Mesenchymal stem cell (in vitro differentiated cells and primary cell): ENCODE data around the gene BORCS6.
A peak's percentile ranks its signal among the peaks of the same experiment; 100 is the strongest.

Experiments
- DNase-seq: peaks from one replicate; pipeline ENCODE4 v3.0.0-alpha.2; 2013
- H2AFZ ChIP-seq: one replicate; pipeline ENCODE4 v1.6.1; 2013; ENCODE audit warnings: low read depth, mild to moderate bottlenecking, control low read depth, inconsistent platforms, low read length, moderate library complexity
- H2AK5ac ChIP-seq: 2 replicates; pipeline ENCODE4 v1.6.1; 2013; ENCODE audit warnings: low read length, moderate library complexity, mild to moderate bottlenecking, inconsistent platforms; ENCODE audit not compliant: severe bottlenecking
- H2BK120ac ChIP-seq: one replicate; pipeline ENCODE4 v1.6.1; 2013; ENCODE audit warnings: low read depth, mild to moderate bottlenecking, inconsistent platforms, low read length, moderate library complexity
- H2BK12ac ChIP-seq, 2 experiments: one replicate each; pipeline ENCODE4 v1.6.1; 2013; ENCODE audit warnings: inconsistent platforms in 2 of 2, low read length in 2 of 2, mild to moderate bottlenecking in 2 of 2, moderate library complexity in 2 of 2, control low read depth in 1 of 2
- H2BK15ac ChIP-seq: one replicate; pipeline ENCODE4 v1.6.1; 2013; ENCODE audit warnings: mild to moderate bottlenecking, low read depth, inconsistent platforms; ENCODE audit not compliant: poor library complexity, severe bottlenecking
- H2BK5ac ChIP-seq: 2 replicates; pipeline ENCODE4 v1.6.1; 2013; ENCODE audit warnings: low read depth, mild to moderate bottlenecking, low read length, control low read depth, inconsistent platforms; ENCODE audit not compliant: poor library complexity, severe bottlenecking
- H3K14ac ChIP-seq, 2 experiments: one replicate each; pipeline ENCODE4 v1.6.1; 2013; ENCODE audit warnings: inconsistent platforms in 2 of 2, low read length in 2 of 2, control low read depth in 1 of 2, mild to moderate bottlenecking in 1 of 2, moderate library complexity in 1 of 2
- H3K18ac ChIP-seq, 2 experiments: one replicate each; pipeline ENCODE4 v1.6.1; 2013; ENCODE audit warnings: inconsistent platforms in 2 of 2, low read length in 2 of 2, control low read depth in 1 of 2, low read depth in 1 of 2, mild to moderate bottlenecking in 1 of 2
- H3K23ac ChIP-seq, 2 experiments: one replicate each; pipeline ENCODE4 v1.6.1; 2013; ENCODE audit warnings: inconsistent platforms in 2 of 2, low read length in 2 of 2, mild to moderate bottlenecking in 2 of 2, moderate library complexity in 2 of 2, control low read depth in 1 of 2
- H3K27ac ChIP-seq: 2 replicates; pipeline ENCODE4 v1.5.1; 2013; ENCODE audit warnings: mild to moderate bottlenecking, moderate library complexity, low read length, control low read depth, inconsistent platforms; ENCODE audit not compliant: poor library complexity, severe bottlenecking
- H3K27me3 ChIP-seq, 2 experiments: 2 replicates each; pipeline versions ENCODE4 v1.6.1 to v1.7.0; 2013; ENCODE audit warnings: low read length in 2 of 2, mild to moderate bottlenecking in 2 of 2, moderate library complexity in 2 of 2, control low read depth in 1 of 2, inconsistent platforms in 1 of 2; ENCODE audit not compliant: control insufficient read depth in 1 of 2, insufficient read depth in 1 of 2
- H3K36me3 ChIP-seq, 2 experiments: 2 replicates each; pipeline versions ENCODE4 v1.6.1 to v1.7.0; 2013; ENCODE audit warnings: low read length in 2 of 2, control low read depth in 1 of 2, inconsistent platforms in 1 of 2, low read depth in 1 of 2, mild to moderate bottlenecking in 1 of 2; ENCODE audit not compliant: insufficient read depth in 2 of 2, control insufficient read depth in 1 of 2
- H3K4ac ChIP-seq, 2 experiments: one replicate each; pipeline ENCODE4 v1.6.1; 2013; ENCODE audit warnings: inconsistent platforms in 2 of 2, low read length in 2 of 2, mild to moderate bottlenecking in 2 of 2, moderate library complexity in 2 of 2, control low read depth in 1 of 2, low read depth in 1 of 2
- H3K4me1 ChIP-seq: 2 replicates; pipeline ENCODE4 v1.6.1; 2013; ENCODE audit warnings: low read depth, low read length, control low read depth; ENCODE audit not compliant: control insufficient read depth, insufficient read depth
- H3K4me2 ChIP-seq: 2 replicates; pipeline ENCODE4 v1.6.1; 2013; ENCODE audit warnings: low read length, mild to moderate bottlenecking, inconsistent platforms; ENCODE audit not compliant: poor library complexity, severe bottlenecking
- H3K4me3 ChIP-seq, 2 experiments: 2 replicates each; pipeline versions ENCODE4 v1.5.1 to v1.7.0; 2013; ENCODE audit warnings: low read length in 2 of 2, mild to moderate bottlenecking in 2 of 2, control low read depth in 1 of 2, low read depth in 1 of 2; ENCODE audit not compliant: insufficient read depth in 1 of 2
- H3K79me1 ChIP-seq: replicated peaks from 2 replicates; pipeline ENCODE4 v1.6.1; 2013; ENCODE audit warnings: mild to moderate bottlenecking, control low read depth, low read length, inconsistent platforms; ENCODE audit not compliant: poor library complexity, severe bottlenecking
- H3K9ac ChIP-seq: 2 replicates; pipeline ENCODE4 v1.7.0; 2013; ENCODE audit warnings: mild to moderate bottlenecking, low read length, moderate library complexity
- H3K9me3 ChIP-seq: 2 replicates; pipeline ENCODE4 v1.7.0; 2013; ENCODE audit warnings: mild to moderate bottlenecking, low read length; ENCODE audit not compliant: control insufficient read depth
- H4K8ac ChIP-seq: one replicate; pipeline ENCODE4 v1.6.1; 2013; ENCODE audit warnings: inconsistent platforms, mild to moderate bottlenecking, low read length, moderate library complexity
- H4K91ac ChIP-seq: one replicate; pipeline ENCODE4 v1.6.1; 2013; ENCODE audit warnings: mild to moderate bottlenecking, low read length, inconsistent platforms
- WGBS: methylation state at CpG from one replicate; pipeline ENCODE4 v1.1.7; 2013; ENCODE audit warnings: mixed read lengths; 5-methylcytosine and 5-hydroxymethylcytosine counted together

BORCS6 gene

GRCh38 chr17:8160741-8161221 is 29.2 kb downstream of the BORCS6 start:
- 88% methylated on average over 4 of the region's 5 CpGs for WGBS
- no peak overlapping the region for H4K91ac ChIP-seq
- no peak overlapping the region for H2BK120ac ChIP-seq
- no peak overlapping the region for H2AK5ac ChIP-seq
- H3K4me2 ChIP-seq: no peak overlapping the region
- no peak overlapping the region for H2BK12ac ChIP-seq
- peak; percentile 7 for DNase-seq
- H3K79me1 ChIP-seq: peaks cover 18% of the 10 kb centered on the region
- H3K18ac ChIP-seq: no peak overlapping the region
- H3K9ac ChIP-seq: peak overlapping the region; percentile 99
- H3K27ac ChIP-seq: no peak overlapping the region
- H3K4me1 ChIP-seq: peaks cover 32% of the 10 kb centered on the region
- H2BK15ac ChIP-seq: no peak overlapping the region
- peaks cover 20 to 24% of the 10 kb centered on the region in 2 experiments for H3K36me3 ChIP-seq
- H3K4ac ChIP-seq: no peak overlapping the region
- H2BK5ac ChIP-seq: no peak overlapping the region
- no peaks in the 10 kb centered on the region for H3K27me3 ChIP-seq
- no peak overlapping the region for H3K4me3 ChIP-seq
- H3K9me3 ChIP-seq: no peaks in the 10 kb centered on the region
- H3K14ac ChIP-seq: no peak overlapping the region
- H4K8ac ChIP-seq: no peak overlapping the region
- no peak overlapping the region for H3K23ac ChIP-seq
- no peak overlapping the region for H2AFZ ChIP-seq

- Histone ChIP-seq H3K18ac (no peak overlapping the region), H3K4me1 (peaks cover 38% of the 10 kb centered on the region), H2AK5ac (no peak overlapping the region), H3K36me3 (peaks cover 20 to 24% of the 10 kb centered on the region in 2 experiments), H3K27me3 (no peaks in the 10 kb centered on the region), H2AFZ (no peak overlapping the region), H2BK120ac (no peak overlapping the region), H4K91ac (no peak overlapping the region), H3K9ac (no peak overlapping the region), H3K4me2 (no peak overlapping the region), H3K23ac (no peak overlapping the region), H3K14ac (no peak overlapping the region), H3K79me1 (peaks cover 24% of the 10 kb centered on the region), H3K4me3 (no peak overlapping the region), H2BK5ac (no peak overlapping the region), H2BK15ac (no peak overlapping the region), H4K8ac (no peak overlapping the region), H2BK12ac (no peak overlapping the region), H3K27ac (no peak overlapping the region), H3K4ac (no peak overlapping the region), H3K9me3 (no peaks in the 10 kb centered on the region)
- DNase-seq: peak; percentile 7
- WGBS: 78% methylated on average over 3 of the region's 4 CpGs
Measured at GRCh38 chr17:8160224-8160577, 29.8 kb downstream of the BORCS6 start.

DNA sequence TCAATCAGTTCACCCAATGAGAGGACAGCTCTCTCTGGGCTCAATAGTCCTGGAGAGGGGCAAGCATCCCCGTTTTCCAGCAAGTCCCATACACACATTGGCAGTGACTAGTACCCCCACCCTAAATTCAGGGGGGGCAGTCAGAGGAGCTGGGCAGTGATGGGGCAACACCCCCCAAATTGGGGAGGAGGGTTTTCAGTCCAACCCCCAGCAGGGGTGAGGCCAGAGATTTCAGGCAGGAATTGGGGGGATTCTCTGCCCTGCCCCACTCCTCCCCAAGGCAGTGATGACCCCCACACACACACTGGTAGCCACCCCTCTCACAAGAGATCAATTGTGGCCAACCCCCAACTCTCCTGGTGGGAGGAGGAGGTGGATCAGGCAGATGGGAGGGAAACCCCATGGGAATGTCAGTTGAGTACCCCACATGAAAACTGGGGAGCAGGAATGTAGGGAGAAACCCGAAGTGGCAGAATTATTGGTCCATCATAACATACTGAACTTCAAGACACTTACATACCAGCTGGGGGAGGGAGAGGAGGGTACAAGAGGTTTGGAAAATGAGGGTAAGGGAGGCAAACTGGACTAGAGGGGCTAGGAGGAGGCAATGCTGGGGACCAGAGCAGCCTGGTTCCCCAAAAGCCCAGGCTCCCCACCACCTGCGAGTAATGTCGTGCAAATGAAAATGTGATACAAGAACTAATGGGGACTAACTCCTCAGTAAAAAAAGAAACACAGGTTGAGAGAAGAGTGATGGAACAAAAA is 30.3 kb downstream of the BORCS6 start:
- no peak overlapping the region for H2BK12ac ChIP-seq

GRCh38 chr17:8159032-8159400 is 31.0 kb downstream of the BORCS6 start:
- Histone ChIP-seq H2AFZ (no peak overlapping the region), H3K23ac (no peak overlapping the region), H2AK5ac (no peak overlapping the region), H3K4me3 (no peak overlapping the region), H3K4me1 (peaks cover 38% of the 10 kb centered on the region), H3K14ac (no peak overlapping the region), H3K4ac (no peak overlapping the region), H3K18ac (no peak overlapping the region), H2BK5ac (no peak overlapping the region), H4K91ac (no peak overlapping the region), H4K8ac (no peak overlapping the region), H3K9me3 (no peaks in the 10 kb centered on the region), H2BK12ac (no peak overlapping the region), H3K9ac (no peak overlapping the region), H3K36me3 (peaks cover 20 to 24% of the 10 kb centered on the region in 2 experiments), H2BK120ac (no peak overlapping the region), H3K79me1 (peaks cover 26% of the 10 kb centered on the region), H3K4me2 (no peak overlapping the region), H3K27me3 (no peaks in the 10 kb centered on the region), H3K27ac (no peak overlapping the region), H2BK15ac (no peak overlapping the region)
- WGBS: 53% methylated on average over 2 of the region's 3 CpGs
- DNase-seq: no peak

More for the DNA sequence above, 30.3 kb downstream of the BORCS6 start:
- Histone ChIP-seq H3K79me1 (peaks cover 24% of the 10 kb centered on the region), H3K14ac (no peak overlapping the region), H2BK15ac (no peak overlapping the region), H3K36me3 (peaks cover 20 to 24% of the 10 kb centered on the region in 2 experiments), H2BK5ac (no peak overlapping the region), H3K4ac (no peak overlapping the region), H2BK120ac (no peak overlapping the region), H3K4me3 (no peak overlapping the region), H3K9ac (no peak overlapping the region), H3K27ac (no peak overlapping the region), H2AFZ (no peak overlapping the region), H2AK5ac (peak overlapping the region; percentile 33), H3K4me2 (no peak overlapping the region), H4K8ac (no peak overlapping the region), H3K23ac (peak overlapping the region in 1 of 2 experiments; percentile 43), H3K27me3 (no peaks in the 10 kb centered on the region), H3K18ac (no peak overlapping the region), H4K91ac (no peak overlapping the region), H3K9me3 (no peaks in the 10 kb centered on the region), H3K4me1 (peaks cover 37% of the 10 kb centered on the region)
- no peak for DNase-seq
- whole genome bisulfite sequencing: 96% methylated on average over 3 of the region's 4 CpGs
